Stromal cell of bone marrow (primary cell): ENCODE measurements around the gene CCDC83.
A peak's percentile ranks its signal among the peaks of the same experiment; 100 is the strongest.
"Not testable (repeated sequence)": the region's sequence is repeated elsewhere in the genome, so short reads cannot be mapped to it uniquely, and the experiment has no call there.

Source experiments
- DNase-seq: peaks from one replicate; pipeline ENCODE4 v3.0.0-alpha.2; 2012; ENCODE audit warnings: low read depth

Gene CCDC83

GRCh38 chr11:85941380-85941973 is 86.3 kb downstream of the CCDC83 start:
- DNase-seq = no peak

- DNase-seq = no peak
Measured at GRCh38 chr11:85945296-85945695, 90.1 kb downstream of the CCDC83 start.

- DNase-seq = no peak
Measured at GRCh38 chr11:85945788-85946187, 90.6 kb downstream of the CCDC83 start.

GRCh38 chr11:85946221-85946620 is 91.0 kb downstream of the CCDC83 start:
- no peak for DNase-seq

- DNase-seq = peak; percentile 91
Measured at GRCh38 chr11:85947431-85948272, 92.5 kb downstream of the CCDC83 start.

GRCh38 chr11:85948884-85949283 is 93.7 kb downstream of the CCDC83 start:
- DNase-seq = no peak

GRCh38 chr11:85949798-85950197 is 94.6 kb downstream of the CCDC83 start:
- DNase-seq = no peak

GRCh38 chr11:85950317-85951048 is 95.3 kb downstream of the CCDC83 start:
- no peak for DNase-seq

GRCh38 chr11:85951049-85951405 is 95.8 kb downstream of the CCDC83 start:
- no peak for DNase-seq

- no peak for DNase-seq
Measured at GRCh38 chr11:85951428-85952107, 96.4 kb downstream of the CCDC83 start.

GRCh38 chr11:85952108-85952485 is 96.9 kb downstream of the CCDC83 start:
- DNase-seq = not testable (repeated sequence)

GRCh38 chr11:85953491-85954143 is 98.4 kb downstream of the CCDC83 start:
- DNase-seq = peak; percentile 55

GRCh38 chr11:85955531-85955930 is 100.3 kb downstream of the CCDC83 start:
- no peak for DNase-seq

- DNase-seq = no peak
Measured at GRCh38 chr11:85960678-85961077, 105.5 kb downstream of the CCDC83 start.

- DNase-seq = no peak
Measured at GRCh38 chr11:85961130-85961529, 105.9 kb downstream of the CCDC83 start.

- no peak for DNase-seq
Measured at GRCh38 chr11:85961930-85962363, 106.8 kb downstream of the CCDC83 start.

- peak; percentile 64 for DNase-seq
Measured at GRCh38 chr11:85965202-85965601, 110.0 kb downstream of the CCDC83 start.

- DNase-seq = no peak
Measured at GRCh38 chr11:85967457-85967856, 112.3 kb downstream of the CCDC83 start.
